Kidney (tissue), 14 donors: Measurements from ENCODE around the gene PXYLP1. TPM values are rescaled to one million over a fixed set of nuclear protein-coding genes. Genes with fewer than 3 reads are reported as not detected.

ENCODE experiments used
- DNase-seq, 5 donors: peaks; one replicate each; pipeline ENCODE4 v3.0.0-alpha.2; 2013 to 2020
- FAIRE-seq: peaks from 2 replicates; lab custom pipeline; 2012; peaks lifted over from hg19 to GRCh38; lab: Jason Lieb, UNC
- H3K27ac ChIP-seq, 2 donors: one replicate each; pipeline ENCODE4 v1.7.0; 2013; ENCODE audit warnings: low read depth in 2 of 2, low read length in 2 of 2, inconsistent platforms in 1 of 2
- H3K27me3 ChIP-seq: one replicate; pipeline ENCODE4 v1.7.1; 2013; ENCODE audit warnings: low read length, inconsistent platforms; ENCODE audit not compliant: control insufficient read depth, insufficient read depth
- H3K36me3 ChIP-seq, 3 donors: one replicate each; pipeline versions ENCODE4 v1.7.0 to v1.7.1; 2013; ENCODE audit warnings: low read length in 3 of 3, control low read depth in 1 of 3, inconsistent platforms in 1 of 3; ENCODE audit not compliant: insufficient read depth in 3 of 3, control insufficient read depth in 2 of 3
- H3K4me1 ChIP-seq, 3 donors: one replicate each; pipeline versions ENCODE4 v1.7.0 to v1.7.1; 2013; ENCODE audit warnings: low read length in 3 of 3, inconsistent platforms in 1 of 3, low read depth in 1 of 3; ENCODE audit not compliant: control insufficient read depth in 2 of 3, insufficient read depth in 2 of 3
- H3K4me3 ChIP-seq, 3 donors: one replicate each; pipeline versions ENCODE4 v1.7.0 to v1.8.1; 2013; ENCODE audit warnings: low read length in 3 of 3, control low read depth in 1 of 3, inconsistent platforms in 1 of 3
- H3K9ac ChIP-seq, 3 donors: one replicate each; pipeline versions ENCODE4 v1.7.0 to v1.7.1; 2013; ENCODE audit warnings: low read length in 3 of 3, control low read depth in 1 of 3, inconsistent platforms in 1 of 3
- H3K9me3 ChIP-seq, 3 donors: one replicate each; pipeline versions ENCODE4 v1.7.0 to v1.7.1; 2013; ENCODE audit warnings: low read length in 3 of 3, control low read depth in 1 of 3, inconsistent platforms in 1 of 3; ENCODE audit not compliant: control insufficient read depth in 2 of 3, insufficient read depth in 1 of 3
- intact Hi-C: fragments of 100-400 bp; cut with DNase I; formaldehyde crosslinking; loops from one replicate; pipeline ENCODE4 v1.11.1; 2022
- polyA plus RNA-seq: library from polyadenylated mRNA; stranded (reverse); fragments of 350-450 nt; fragmentation: Illumina TruSeq; extraction: RNeasy Lipid Tissue Mini Kit (QIAGEN cat#74804); gene quantifications from one replicate; pipeline ENCODE4 v1.2.3, GENCODE V29; 2014; ENCODE audit warnings: low read depth, low replicate concordance; ENCODE audit not compliant: insufficient read depth
- total RNA-seq: library from RNA; stranded (reverse); fragmentation: NEBNext Ultra II Directional; extraction: Animal tissue kit (Norgen Biotek cat#: 25700); gene quantifications from one replicate; pipeline ENCODE4 v1.2.1, GENCODE V29; 2021
- TF ChIP-seq, protein P1 (sequence below): IDR thresholded peaks from 3 replicates; pipeline ENCODE4 v1.5.1; 2012; ENCODE audit warnings: mild to moderate bottlenecking, moderate library complexity, borderline replicate concordance; ENCODE audit not compliant: insufficient read depth; ENCODE audit errors: extremely low read depth
- donor health status: control.
- donor health status: control.
- donor health status: control.
- donor health status: control.
- donor health status: control.
- donor health status: DM: yes; HTN: yes; CAD: no.
- donor health status: Normal renal cell carcinoma (clear cell type).

Gene PXYLP1
- total and polyA plus RNA-seq, 2 donors from 2014 or later = 5.4 to 11.9 TPM

DNA sequence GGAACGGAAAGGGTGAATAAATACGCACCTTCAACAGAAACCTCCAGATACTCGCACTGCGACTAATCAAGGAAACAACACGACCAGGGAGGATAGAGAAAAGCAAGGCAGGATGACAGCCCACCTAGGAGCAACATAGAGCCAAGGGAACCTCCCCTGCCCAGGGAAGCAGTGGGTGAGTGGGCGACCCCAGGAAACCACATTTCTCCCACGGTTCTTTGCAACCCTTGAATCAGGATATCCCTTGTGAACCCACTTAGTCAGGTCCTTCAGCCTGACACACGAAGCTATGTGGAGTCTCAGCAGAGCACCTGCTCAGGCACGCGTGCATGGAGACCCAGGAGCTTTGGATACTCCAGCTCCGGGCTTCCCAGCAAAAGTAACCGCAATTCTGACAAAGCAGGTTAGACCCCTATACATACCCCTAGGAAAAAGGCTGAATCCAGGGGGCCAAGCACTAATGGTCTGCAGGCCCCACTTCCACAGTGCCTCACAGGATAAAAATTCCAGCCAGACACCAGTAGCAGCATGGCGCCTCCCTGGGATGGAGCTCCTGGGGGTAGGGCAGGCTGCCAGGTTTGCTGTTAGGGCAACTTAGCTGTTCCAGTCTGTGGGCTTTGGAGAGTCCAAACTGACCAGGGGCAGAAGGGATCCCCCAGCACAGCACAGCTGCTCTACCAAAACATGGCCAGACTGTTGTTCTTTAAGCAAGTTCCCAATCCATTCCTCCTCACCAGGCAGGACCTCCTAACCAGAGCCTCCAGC lies 38.4 kb upstream of the PXYLP1 start:
- Histone ChIP-seq H3K36me3 (no peaks in the 10 kb centered on the region), H3K9me3 (no peaks in the 10 kb centered on the region), H3K4me3 (no peak overlapping the region), H3K9ac (no peak overlapping the region), H3K4me1 (no peaks in the 10 kb centered on the region), H3K27ac (no peak overlapping the region), H3K27me3 (no peaks in the 10 kb centered on the region)
- intact Hi-C loops = no loop called here
- DNase-seq (no peak), FAIRE-seq (no peak)
- TF ChIP-seq, protein P1, sequence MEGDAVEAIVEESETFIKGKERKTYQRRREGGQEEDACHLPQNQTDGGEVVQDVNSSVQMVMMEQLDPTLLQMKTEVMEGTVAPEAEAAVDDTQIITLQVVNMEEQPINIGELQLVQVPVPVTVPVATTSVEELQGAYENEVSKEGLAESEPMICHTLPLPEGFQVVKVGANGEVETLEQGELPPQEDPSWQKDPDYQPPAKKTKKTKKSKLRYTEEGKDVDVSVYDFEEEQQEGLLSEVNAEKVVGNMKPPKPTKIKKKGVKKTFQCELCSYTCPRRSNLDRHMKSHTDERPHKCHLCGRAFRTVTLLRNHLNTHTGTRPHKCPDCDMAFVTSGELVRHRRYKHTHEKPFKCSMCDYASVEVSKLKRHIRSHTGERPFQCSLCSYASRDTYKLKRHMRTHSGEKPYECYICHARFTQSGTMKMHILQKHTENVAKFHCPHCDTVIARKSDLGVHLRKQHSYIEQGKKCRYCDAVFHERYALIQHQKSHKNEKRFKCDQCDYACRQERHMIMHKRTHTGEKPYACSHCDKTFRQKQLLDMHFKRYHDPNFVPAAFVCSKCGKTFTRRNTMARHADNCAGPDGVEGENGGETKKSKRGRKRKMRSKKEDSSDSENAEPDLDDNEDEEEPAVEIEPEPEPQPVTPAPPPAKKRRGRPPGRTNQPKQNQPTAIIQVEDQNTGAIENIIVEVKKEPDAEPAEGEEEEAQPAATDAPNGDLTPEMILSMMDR = no peak

- DNase-seq (no peak), FAIRE-seq (no peak)
- H3K9ac ChIP-seq = no peak overlapping the region
- TF ChIP-seq, protein P1 = no peak
- H3K27ac ChIP-seq = no peak overlapping the region
- H3K4me3 ChIP-seq = no peak overlapping the region
- no peaks in the 10 kb centered on the region for H3K36me3 ChIP-seq
- no peaks in the 10 kb centered on the region for H3K9me3 ChIP-seq
- H3K4me1 ChIP-seq = no peaks in the 10 kb centered on the region
- intact Hi-C loops = no loop called here
- H3K27me3 ChIP-seq = no peaks in the 10 kb centered on the region
These were observed 30.5 kb upstream of the PXYLP1 start for GRCh38 chr3:141201122-141201521.

GRCh38 chr3:141202682-141203081 lies 28.9 kb upstream of the PXYLP1 start:
- H3K27me3 ChIP-seq = no peaks in the 10 kb centered on the region
- no peak overlapping the region for H3K4me3 ChIP-seq
- no peaks in the 10 kb centered on the region for H3K36me3 ChIP-seq
- H3K4me1 ChIP-seq = no peaks in the 10 kb centered on the region
- TF ChIP-seq, protein P1 = no peak
- FAIRE-seq = no peak
- no peak overlapping the region for H3K27ac ChIP-seq
- no peak for DNase-seq
- H3K9ac ChIP-seq = no peak overlapping the region
- intact Hi-C loops = no loop called here
- H3K9me3 ChIP-seq = no peaks in the 10 kb centered on the region
